MG63 (cell line): ENCODE data around the gene ADIPOQ. TPM values are rescaled to one million over a fixed set of nuclear protein-coding genes. Genes with fewer than 3 reads are reported as not detected.
"Not testable (repeated sequence)": the region's sequence is repeated elsewhere in the genome, so short reads cannot be mapped to it uniquely, and the experiment has no call there.

Experiments
- DNase-seq: peaks from one replicate; pipeline ENCODE4 v3.0.0-alpha.2; 2020
- H3K27me3 ChIP-seq: fragments of 250-450 bp; sonication (Bioruptor Pico); 2 replicates; pipeline ENCODE4 v1.5.1; 2020; ENCODE audit warnings: mild to moderate bottlenecking, moderate library complexity
- H3K36me3 ChIP-seq: fragments of 250-450 bp; sonication (Bioruptor Pico); 2 replicates; pipeline ENCODE4 v1.5.1; 2020; ENCODE audit warnings: mild to moderate bottlenecking, moderate library complexity
- H3K4me3 ChIP-seq: fragments of 250-450 bp; sonication (Bioruptor Pico); 2 replicates; pipeline ENCODE4 v1.5.1; 2020; ENCODE audit warnings: mild to moderate bottlenecking, moderate library complexity
- H3K9me3 ChIP-seq: fragments of 250-450 bp; sonication (Bioruptor Pico); 2 replicates; pipeline ENCODE4 v1.5.1; 2020; ENCODE audit warnings: mild to moderate bottlenecking, moderate library complexity
- total RNA-seq: library from RNA; depleted of rRNA; stranded (reverse); fragments of >200 nt; shearing (Covaris generic); gene quantifications from 2 replicates; pipeline ENCODE4 v1.2.3, GENCODE V29; 2014; ENCODE audit warnings: low replicate concordance; rRNA removed

ADIPOQ gene
- total RNA-seq: not detected in 2 replicates

DNA sequence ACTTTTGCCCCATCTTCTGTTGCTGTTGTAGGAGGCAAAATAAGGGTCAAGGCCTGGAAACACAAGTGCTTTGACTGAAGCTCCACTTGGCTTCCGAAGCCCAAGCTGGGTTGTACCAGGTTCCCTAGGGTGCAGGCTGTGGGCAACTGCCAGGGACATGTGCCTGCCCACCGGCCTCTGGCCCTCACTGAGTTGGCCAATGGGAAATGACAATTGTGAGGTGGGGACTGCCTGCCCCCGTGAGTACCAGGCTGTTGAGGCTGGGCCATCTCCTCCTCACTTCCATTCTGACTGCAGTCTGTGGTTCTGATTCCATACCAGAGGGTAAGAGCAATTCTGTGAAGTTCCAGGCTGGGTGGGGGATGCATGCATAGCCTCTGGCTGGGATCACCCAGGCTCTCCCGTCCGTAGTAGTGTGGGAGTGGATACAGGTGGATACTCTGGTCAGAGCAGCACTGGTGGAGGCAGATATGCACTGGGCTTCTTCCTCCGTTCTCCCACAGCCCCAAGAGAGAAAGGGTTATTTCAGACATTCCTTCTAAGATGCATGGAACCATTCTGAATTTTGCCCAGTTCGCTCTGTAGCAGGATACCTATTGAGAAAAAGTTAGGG, at the start of gene ADIPOQ:
Gene ADIPOQ (plus strand): TSS at position 285 of the 613 bp plus-strand sequence. CDS start 10,349 bp downstream, outside the sequence.
- Histone ChIP-seq H3K4me3 (no peak within 1 kb of the TSS), H3K9me3 (no peaks in the 10 kb centered on the region), H3K36me3 (no peaks in the 10 kb centered on the region), H3K27me3 (peaks cover 3% of the 10 kb centered on the region)
- DNase-seq: no peak

- H3K27me3 ChIP-seq: no peaks in the 10 kb centered on the region
- DNase-seq: no peak
- H3K4me3 ChIP-seq: no peak overlapping the region
- no peaks in the 10 kb centered on the region for H3K9me3 ChIP-seq
- H3K36me3 ChIP-seq: peaks cover 81% of the 10 kb centered on the region
Observed at GRCh38 chr3:186798239-186798874, 44.2 kb upstream of the ADIPOQ start.

GRCh38 chr3:186800285-186800684, 42.2 kb upstream of the ADIPOQ start:
- H3K9me3 ChIP-seq: no peaks in the 10 kb centered on the region
- H3K27me3 ChIP-seq: no peaks in the 10 kb centered on the region
- peaks cover 84% of the 10 kb centered on the region for H3K36me3 ChIP-seq
- DNase-seq: no peak
- H3K4me3 ChIP-seq: no peak overlapping the region

- Histone ChIP-seq H3K27me3 (no peaks in the 10 kb centered on the region), H3K4me3 (no peak overlapping the region), H3K36me3 (peaks cover 63% of the 10 kb centered on the region), H3K9me3 (no peaks in the 10 kb centered on the region)
- DNase-seq: no peak
Observed at GRCh38 chr3:186802701-186803100, 39.8 kb upstream of the ADIPOQ start.

GRCh38 chr3:186803447-186803846, 39.1 kb upstream of the ADIPOQ start:
- H3K4me3 ChIP-seq, DNase-seq, H3K27me3 ChIP-seq, H3K9me3 ChIP-seq: not testable (repeated sequence)
- peaks cover 57% of the 10 kb centered on the region for H3K36me3 ChIP-seq

DNA sequence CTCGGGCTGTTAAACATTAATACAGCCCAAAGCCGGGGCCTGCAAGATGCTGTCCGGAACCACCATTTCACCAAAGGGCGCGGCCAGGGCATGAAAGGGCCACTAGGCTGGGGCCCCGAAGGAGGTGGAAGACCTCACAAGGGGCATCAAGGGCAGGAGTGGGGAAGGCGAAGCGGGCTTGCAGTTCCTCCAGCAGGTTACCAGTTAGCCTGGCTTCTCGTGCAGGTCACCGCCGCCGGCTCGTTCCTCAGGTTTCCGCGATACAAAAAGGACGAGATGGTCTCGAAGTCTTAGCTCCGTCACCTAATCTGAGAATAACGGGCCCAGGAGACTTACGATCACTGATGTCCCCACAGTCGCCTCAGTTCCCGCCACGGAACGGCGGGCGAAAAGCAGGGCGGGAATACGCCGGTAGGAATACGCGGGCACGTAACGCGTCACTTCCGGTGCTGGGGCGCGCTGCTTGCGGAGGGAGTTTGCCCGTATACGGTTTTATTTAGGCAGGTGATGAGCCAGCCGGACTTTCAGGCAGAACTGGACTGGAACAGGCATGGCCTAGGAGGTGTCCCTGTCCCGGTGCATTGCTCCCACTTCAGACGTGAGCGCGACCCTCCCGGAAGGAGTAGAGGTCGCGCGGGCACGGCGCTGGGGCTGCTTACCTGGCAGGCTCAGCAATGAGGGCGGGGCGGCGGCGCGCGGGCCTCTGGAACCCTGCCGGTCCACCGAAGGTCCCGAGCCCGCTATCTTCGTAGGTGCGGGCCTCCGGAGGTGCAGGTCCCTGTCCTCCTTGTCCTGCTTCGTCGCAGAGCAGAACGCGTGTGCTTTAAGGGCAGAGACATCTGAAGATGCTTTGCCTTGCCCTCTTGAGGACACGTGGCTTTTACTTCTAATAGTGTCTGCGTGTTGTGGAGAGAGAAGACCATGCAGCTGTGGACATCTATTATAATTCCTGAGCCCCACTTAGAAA, 36.1 kb upstream of the ADIPOQ start, which contains the start of gene RFC4:
Gene RFC4 (minus strand): TSS at position 394 of the 967 bp plus-strand sequence. CDS start 1,769 bp downstream, outside the sequence.
- peak; percentile 88 for DNase-seq
- Histone ChIP-seq H3K9me3 (no peaks in the 10 kb centered on the region), H3K4me3 (peak within 1 kb of the TSS; percentile 86), H3K27me3 (no peaks in the 10 kb centered on the region), H3K36me3 (peaks cover 29% of the 10 kb centered on the region)

GRCh38 chr3:186807231-186807630, 35.3 kb upstream of the ADIPOQ start:
- H3K36me3 ChIP-seq: peaks cover 29% of the 10 kb centered on the region
- no peaks in the 10 kb centered on the region for H3K9me3 ChIP-seq
- peak overlapping the region; percentile 86 for H3K4me3 ChIP-seq
- H3K27me3 ChIP-seq: no peaks in the 10 kb centered on the region
- no peak for DNase-seq

GRCh38 chr3:186810336-186810996, 32.0 kb upstream of the ADIPOQ start:
- no peaks in the 10 kb centered on the region; the same call in 1 of the 2 replicates for H3K36me3 ChIP-seq
- no peak overlapping the region for H3K4me3 ChIP-seq
- no peaks in the 10 kb centered on the region for H3K27me3 ChIP-seq
- no peak for DNase-seq
- H3K9me3 ChIP-seq: no peaks in the 10 kb centered on the region

GRCh38 chr3:186811313-186811712, 31.2 kb upstream of the ADIPOQ start:
- not testable (repeated sequence) for H3K9me3 ChIP-seq, H3K36me3 ChIP-seq, H3K27me3 ChIP-seq, DNase-seq, H3K4me3 ChIP-seq

- Histone ChIP-seq H3K27me3 (no peaks in the 10 kb centered on the region), H3K36me3 (no peaks in the 10 kb centered on the region), H3K9me3 (no peaks in the 10 kb centered on the region), H3K4me3 (no peak overlapping the region)
- DNase-seq: no peak
Observed at GRCh38 chr3:186814100-186814499, 28.4 kb upstream of the ADIPOQ start.

GRCh38 chr3:186815435-186815834, 27.1 kb upstream of the ADIPOQ start:
- H3K9me3 ChIP-seq: no peaks in the 10 kb centered on the region
- H3K4me3 ChIP-seq: no peak overlapping the region
- H3K36me3 ChIP-seq: no peaks in the 10 kb centered on the region
- H3K27me3 ChIP-seq: no peaks in the 10 kb centered on the region
- peak; percentile 48 for DNase-seq

- Histone ChIP-seq H3K4me3 (no peak overlapping the region), H3K9me3 (no peaks in the 10 kb centered on the region), H3K27me3 (no peaks in the 10 kb centered on the region), H3K36me3 (no peaks in the 10 kb centered on the region)
- DNase-seq: no peak
Observed at GRCh38 chr3:186818516-186818915, 24.0 kb upstream of the ADIPOQ start.

- no peaks in the 10 kb centered on the region for H3K36me3 ChIP-seq
- no peaks in the 10 kb centered on the region for H3K9me3 ChIP-seq
- no peaks in the 10 kb centered on the region for H3K27me3 ChIP-seq
- H3K4me3 ChIP-seq: no peak overlapping the region
- DNase-seq: no peak
Observed at GRCh38 chr3:186818956-186819355, 23.6 kb upstream of the ADIPOQ start.

DNA sequence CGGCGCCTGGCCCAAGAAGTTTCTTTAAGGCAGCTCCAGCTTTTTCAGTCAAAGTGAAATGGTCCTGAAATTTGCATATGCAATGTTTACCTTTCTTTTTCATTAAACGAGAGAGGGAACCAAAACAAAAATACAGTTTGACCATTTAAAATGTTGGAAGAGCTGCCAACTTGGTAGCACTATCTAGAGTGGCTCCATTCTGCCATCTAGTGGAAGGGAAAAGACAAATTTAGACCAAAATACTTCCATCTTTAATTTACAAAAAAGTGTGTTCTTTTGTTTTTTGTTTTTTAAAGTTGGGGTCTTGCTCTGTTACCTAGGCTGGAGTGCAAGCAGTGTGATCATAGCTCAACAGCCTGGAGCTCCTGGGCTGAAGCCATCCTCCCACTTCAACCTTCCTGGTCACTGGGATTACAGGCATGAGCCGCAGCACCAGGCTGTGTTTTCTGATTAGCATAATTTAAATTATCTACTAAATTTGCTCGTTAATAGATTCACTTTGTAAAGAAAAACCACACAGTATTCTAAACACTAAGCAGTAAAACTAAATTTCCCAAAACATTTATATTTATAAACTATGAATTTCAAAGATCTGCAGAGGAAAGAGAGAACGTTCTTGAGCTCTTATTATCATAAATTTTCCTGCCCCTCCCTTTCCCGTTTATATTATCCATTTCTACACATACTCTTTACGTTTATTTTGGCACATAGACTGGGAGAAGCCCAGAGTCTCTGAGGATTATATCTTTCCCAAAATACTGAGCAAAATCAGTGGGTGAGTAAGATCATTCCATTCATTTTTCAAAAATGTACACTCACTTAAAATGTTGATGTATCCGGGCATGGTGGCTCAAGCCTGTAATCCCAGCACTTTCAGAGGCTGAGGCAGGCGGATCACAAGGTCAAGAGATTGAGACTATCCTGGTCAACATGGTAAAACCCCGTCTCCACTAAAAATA, 20.8 kb upstream of the ADIPOQ start:
- H3K27me3 ChIP-seq: no peaks in the 10 kb centered on the region
- peak overlapping the region; percentile 14 for H3K4me3 ChIP-seq
- DNase-seq: peak; percentile 74
- H3K36me3 ChIP-seq: no peaks in the 10 kb centered on the region
- no peaks in the 10 kb centered on the region for H3K9me3 ChIP-seq

- not testable (repeated sequence) for H3K4me3 ChIP-seq, DNase-seq, H3K36me3 ChIP-seq, H3K9me3 ChIP-seq, H3K27me3 ChIP-seq
Observed at GRCh38 chr3:186822388-186822759, 20.1 kb upstream of the ADIPOQ start.

- peak; percentile 21 for DNase-seq
- H3K36me3 ChIP-seq: no peaks in the 10 kb centered on the region
- no peak overlapping the region for H3K4me3 ChIP-seq
- H3K27me3 ChIP-seq: peaks cover 9% of the 10 kb centered on the region
- no peaks in the 10 kb centered on the region for H3K9me3 ChIP-seq
Observed at GRCh38 chr3:186823386-186823785, 19.1 kb upstream of the ADIPOQ start.
